HUES6 (cell line): ENCODE measurements around the gene CCN6.

Experiments
- H3K27ac ChIP-seq: 2 replicates; pipeline ENCODE4 v1.7.0; 2013; ENCODE audit warnings: low read depth, mild to moderate bottlenecking, low read length, inconsistent platforms
- H3K27me3 ChIP-seq: 2 replicates; pipeline ENCODE4 v1.6.1; 2013; ENCODE audit warnings: low read length; ENCODE audit not compliant: control insufficient read depth, insufficient read depth
- H3K36me3 ChIP-seq: 2 replicates; pipeline ENCODE4 v1.6.1; 2013; ENCODE audit warnings: low read length; ENCODE audit not compliant: control insufficient read depth, insufficient read depth
- H3K4me1 ChIP-seq: 2 replicates; pipeline ENCODE4 v1.6.1; 2013; ENCODE audit warnings: low read length; ENCODE audit not compliant: control insufficient read depth, insufficient read depth
- H3K4me3 ChIP-seq: 2 replicates; pipeline ENCODE4 v1.5.1; 2013; ENCODE audit warnings: low read depth, low read length
- H3K9ac ChIP-seq: one replicate; pipeline ENCODE4 v1.6.1; 2013; ENCODE audit warnings: mild to moderate bottlenecking, low read length
- H3K9me3 ChIP-seq: 2 replicates; pipeline ENCODE4 v1.6.1; 2013; ENCODE audit warnings: low read depth, low read length; ENCODE audit not compliant: control insufficient read depth, insufficient read depth

CCN6 gene

GRCh38 chr6:112054001-112054400 lies at the start of gene CCN6:
CCN6 (plus strand) TSS chr6:112054104; CDS start chr6:112054358, 254 bp downstream.
- no peaks in the 10 kb centered on the region for H3K27me3 ChIP-seq
- H3K4me3 ChIP-seq, result no peak within 1 kb of the TSS
- no peak within 1 kb of the TSS for H3K9ac ChIP-seq
- H3K36me3 ChIP-seq, result no peaks in the 10 kb centered on the region
- no peaks in the 10 kb centered on the region for H3K4me1 ChIP-seq
- H3K27ac ChIP-seq, result no peak within 1 kb of the TSS
- H3K9me3 ChIP-seq, result no peaks in the 10 kb centered on the region

DNA sequence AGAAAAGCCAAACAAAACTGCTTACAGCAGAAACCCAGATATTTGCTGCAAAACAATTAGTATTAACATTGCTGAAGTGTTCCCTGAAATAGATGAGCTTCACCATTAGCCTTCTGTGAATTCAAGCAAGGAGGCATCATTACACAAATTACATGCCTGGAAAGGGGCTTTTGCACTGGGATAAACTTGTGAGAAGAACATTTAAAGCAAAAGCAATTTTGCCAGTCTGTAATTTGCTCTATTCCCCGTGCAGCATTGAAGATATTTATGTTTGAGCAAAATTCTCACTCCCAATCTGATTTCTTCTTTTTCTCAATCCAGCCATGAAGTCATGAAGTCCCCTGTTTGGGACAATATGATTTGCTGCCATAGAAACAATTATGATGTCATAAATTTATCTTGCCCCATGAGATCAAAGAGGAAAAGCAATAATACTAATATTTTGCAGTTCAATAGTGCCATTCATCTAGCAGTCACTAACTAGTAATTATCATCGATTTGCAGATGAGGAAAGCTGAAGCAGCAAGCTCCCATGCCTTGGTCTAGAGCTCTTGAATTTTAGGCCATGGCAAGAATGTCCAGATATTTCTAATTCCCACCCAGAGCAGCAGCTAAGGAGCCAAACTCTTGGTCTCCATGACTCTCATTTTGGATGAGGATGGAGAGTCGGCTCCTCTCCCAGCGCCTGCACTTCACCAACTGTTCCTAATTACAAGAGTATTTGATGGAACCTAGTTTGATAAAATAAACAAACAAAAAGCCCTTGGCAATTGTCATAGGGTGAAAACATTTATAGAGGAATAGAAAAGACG lies 49.5 kb upstream of the CCN6 start:
- Histone ChIP-seq H3K27me3 (no peaks in the 10 kb centered on the region), H3K27ac (no peak overlapping the region), H3K4me3 (no peak overlapping the region), H3K9ac (no peak overlapping the region), H3K36me3 (no peaks in the 10 kb centered on the region), H3K4me1 (no peaks in the 10 kb centered on the region), H3K9me3 (peaks cover 3% of the 10 kb centered on the region; the same call in 1 of the 2 replicates)

- no peak overlapping the region for H3K27ac ChIP-seq
- peaks cover 3% of the 10 kb centered on the region; the same call in 1 of the 2 replicates for H3K9me3 ChIP-seq
- H3K4me3 ChIP-seq, result no peak overlapping the region
- H3K4me1 ChIP-seq, result no peaks in the 10 kb centered on the region
- H3K9ac ChIP-seq, result no peak overlapping the region
- H3K27me3 ChIP-seq, result no peaks in the 10 kb centered on the region
- H3K36me3 ChIP-seq, result no peaks in the 10 kb centered on the region
Measured at GRCh38 chr6:112005013-112005371, 48.9 kb upstream of the CCN6 start.

DNA sequence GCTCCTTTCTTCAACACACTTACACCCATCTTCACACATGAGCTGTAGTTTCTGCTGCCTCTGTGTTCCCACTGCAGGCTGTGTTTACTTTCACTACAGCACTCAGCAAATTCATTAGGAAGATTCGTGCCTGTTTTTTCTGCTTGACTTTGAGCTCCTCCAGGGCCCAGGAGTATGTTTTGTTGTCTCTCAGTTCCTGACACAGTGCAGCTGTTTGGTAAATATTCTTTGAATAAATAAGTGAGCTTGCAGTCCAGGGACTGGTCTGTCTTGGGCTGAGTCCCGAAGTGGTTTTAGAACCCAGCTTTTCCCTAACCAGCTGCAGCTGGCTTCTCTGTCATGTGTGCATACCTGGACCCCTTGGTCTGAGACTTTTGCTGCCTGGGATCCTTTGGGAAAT lies 46.6 kb upstream of the CCN6 start:
- Histone ChIP-seq H3K27me3 (no peaks in the 10 kb centered on the region), H3K4me1 (no peaks in the 10 kb centered on the region), H3K36me3 (no peaks in the 10 kb centered on the region), H3K9ac (no peak overlapping the region), H3K4me3 (no peak overlapping the region), H3K27ac (no peak overlapping the region), H3K9me3 (no peaks in the 10 kb centered on the region)

- no peak overlapping the region for H3K27ac ChIP-seq
- H3K27me3 ChIP-seq, result no peaks in the 10 kb centered on the region
- H3K9ac ChIP-seq, result no peak overlapping the region
- H3K4me1 ChIP-seq, result no peaks in the 10 kb centered on the region
- no peaks in the 10 kb centered on the region for H3K9me3 ChIP-seq
- no peak overlapping the region for H3K4me3 ChIP-seq
- no peaks in the 10 kb centered on the region for H3K36me3 ChIP-seq
Measured at GRCh38 chr6:112007805-112008204, 46.1 kb upstream of the CCN6 start.

- no peak overlapping the region for H3K4me3 ChIP-seq
- no peak overlapping the region for H3K27ac ChIP-seq
- no peaks in the 10 kb centered on the region for H3K9me3 ChIP-seq
- H3K9ac ChIP-seq, result no peak overlapping the region
- H3K36me3 ChIP-seq, result no peaks in the 10 kb centered on the region
- no peaks in the 10 kb centered on the region for H3K4me1 ChIP-seq
- no peaks in the 10 kb centered on the region for H3K27me3 ChIP-seq
Measured at GRCh38 chr6:112008482-112008881, 45.4 kb upstream of the CCN6 start.

- Histone ChIP-seq H3K4me1 (no peaks in the 10 kb centered on the region), H3K4me3 (no peak overlapping the region), H3K27me3 (no peaks in the 10 kb centered on the region)
Measured at GRCh38 chr6:112010328-112010727, 43.6 kb upstream of the CCN6 start.

DNA sequence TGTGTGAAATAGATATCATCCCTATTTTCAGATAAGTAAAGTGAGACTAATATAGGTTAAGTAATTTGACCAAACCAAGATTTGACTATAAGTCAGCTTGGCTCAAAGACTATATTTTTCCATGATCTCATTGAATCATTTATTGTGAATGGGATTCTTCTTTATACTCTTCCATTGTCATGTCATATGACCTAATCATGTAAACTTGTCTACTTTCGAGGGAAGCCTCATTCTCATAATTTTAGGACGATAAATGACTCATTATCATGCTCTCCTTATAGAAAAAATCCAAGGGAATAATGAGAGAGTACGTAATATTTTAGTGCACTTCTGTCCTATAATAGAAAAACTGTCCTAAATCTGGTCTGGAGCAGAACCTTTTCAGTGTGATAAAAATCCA lies 40.9 kb upstream of the CCN6 start:
- Histone ChIP-seq H3K9ac (no peak overlapping the region), H3K27ac (no peak overlapping the region), H3K4me3 (no peak overlapping the region), H3K4me1 (no peaks in the 10 kb centered on the region), H3K36me3 (no peaks in the 10 kb centered on the region), H3K27me3 (no peaks in the 10 kb centered on the region), H3K9me3 (no peaks in the 10 kb centered on the region)

More at GRCh38 chr6:112010328-112010727, 43.6 kb upstream of the CCN6 start:
- no peak overlapping the region for H3K9ac ChIP-seq
- no peaks in the 10 kb centered on the region for H3K9me3 ChIP-seq
- H3K36me3 ChIP-seq, result no peaks in the 10 kb centered on the region
- no peak overlapping the region for H3K27ac ChIP-seq

DNA sequence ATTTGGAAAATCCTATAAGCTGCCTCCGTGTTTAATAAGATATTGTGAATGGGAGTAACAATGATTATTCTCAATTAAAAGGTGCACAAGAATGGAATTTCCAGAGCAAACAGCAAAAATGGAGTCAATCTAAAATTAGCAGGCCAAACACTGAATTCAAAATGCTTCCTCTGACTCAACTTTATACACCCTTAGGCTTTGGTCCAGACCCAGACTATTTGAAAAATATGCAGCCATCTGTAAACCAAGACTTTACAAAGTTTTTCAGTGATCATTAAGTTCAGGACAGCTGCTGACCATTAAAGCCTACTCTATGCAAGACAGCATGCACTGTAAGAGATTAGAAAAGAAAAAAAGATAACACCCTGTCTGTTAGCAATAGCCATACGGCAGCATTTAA lies 39.4 kb upstream of the CCN6 start:
- no peaks in the 10 kb centered on the region for H3K9me3 ChIP-seq
- H3K27ac ChIP-seq, result no peak overlapping the region
- H3K4me3 ChIP-seq, result no peak overlapping the region
- H3K4me1 ChIP-seq, result no peaks in the 10 kb centered on the region
- no peak overlapping the region for H3K9ac ChIP-seq
- no peaks in the 10 kb centered on the region for H3K27me3 ChIP-seq
- H3K36me3 ChIP-seq, result no peaks in the 10 kb centered on the region

- no peaks in the 10 kb centered on the region for H3K36me3 ChIP-seq
- no peak overlapping the region for H3K4me3 ChIP-seq
- no peaks in the 10 kb centered on the region for H3K4me1 ChIP-seq
- H3K9me3 ChIP-seq, result no peaks in the 10 kb centered on the region
- no peaks in the 10 kb centered on the region for H3K27me3 ChIP-seq
- H3K27ac ChIP-seq, result no peak overlapping the region
- H3K9ac ChIP-seq, result no peak overlapping the region
Measured at GRCh38 chr6:112015725-112016124, 38.2 kb upstream of the CCN6 start.

GRCh38 chr6:112016320-112016719 lies 37.6 kb upstream of the CCN6 start:
- H3K4me3 ChIP-seq, result no peak overlapping the region
- no peak overlapping the region for H3K9ac ChIP-seq
- H3K9me3 ChIP-seq, result no peaks in the 10 kb centered on the region
- H3K4me1 ChIP-seq, result no peaks in the 10 kb centered on the region
- no peaks in the 10 kb centered on the region for H3K36me3 ChIP-seq
- H3K27me3 ChIP-seq, result no peaks in the 10 kb centered on the region
- no peak overlapping the region for H3K27ac ChIP-seq
